ENCODE data around the gene YBX1. TPM values are rescaled to one million over a fixed set of nuclear protein-coding genes. Genes with fewer than 3 reads are reported as not detected.
"Not testable (repeated sequence)": the region's sequence is repeated elsewhere in the genome, so short reads cannot be mapped to it uniquely, and the experiment has no call there.

Gene YBX1
- total and polyA plus RNA-seq, 2 donors (not counting 1 experiment from before 2014, with no cell fraction given) = 164 to 345 TPM

DNA sequence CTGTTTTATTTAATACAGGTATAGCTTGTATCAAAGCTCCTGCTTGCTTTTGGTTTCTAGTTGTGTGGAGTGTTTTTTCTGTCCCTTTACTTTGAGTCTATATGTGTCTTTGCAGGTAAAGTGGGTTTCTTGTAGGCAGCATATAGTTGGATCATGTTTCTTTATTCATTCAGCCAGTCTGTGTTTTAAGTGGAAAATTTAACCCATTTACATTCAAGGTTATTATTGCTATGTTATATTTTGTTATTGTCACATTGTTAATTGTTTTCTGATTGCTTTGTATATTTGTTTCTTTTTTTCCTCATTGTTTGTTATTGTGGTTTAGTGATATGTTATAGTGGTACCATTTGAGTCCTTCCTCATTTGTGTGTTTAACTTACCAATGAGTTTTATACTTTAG, 31.1 kb downstream of the YBX1 start:
- H3K27me3 Mint-ChIP-seq = no peaks in the 10 kb centered on the region
- POLR2A ChIA-PET = no interaction called here
- intact Hi-C loops (cut with micrococcal nuclease) = no loop called here

DNA sequence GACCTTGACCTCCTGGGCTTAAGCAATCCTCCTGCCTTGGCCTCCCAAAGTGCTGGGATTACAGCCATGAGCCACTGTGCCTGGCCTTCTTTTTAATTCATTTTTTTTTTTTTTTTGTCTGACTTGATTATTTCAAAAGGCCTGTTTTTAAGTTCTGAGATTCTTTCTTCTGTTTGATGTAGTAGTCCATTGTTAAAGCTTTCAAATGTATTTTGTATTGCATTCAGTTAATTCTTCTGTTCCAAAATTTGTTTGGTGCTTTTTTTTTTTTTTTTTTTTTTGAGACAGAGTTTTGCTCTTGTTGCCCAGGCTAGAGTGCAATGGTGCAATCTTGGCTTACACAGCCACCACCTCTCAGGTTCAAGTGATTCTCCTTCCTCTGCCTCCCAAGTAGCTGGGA, 32.2 kb downstream of the YBX1 start:
- H3K4me3 Mint-ChIP-seq; H3K4me1 Mint-ChIP-seq; DNase-seq; H3K4me2 ChIP-seq (replicated peaks; ENCODE audit: low read depth, low read length, poor library complexity, severe bottlenecking); CTCF ChIA-PET; H4K20me1 ChIP-seq (ENCODE audit: control insufficient read depth, insufficient read depth, low read length, poor library complexity, severe bottlenecking); H3K4me3 ChIP-seq (ENCODE audit: control extremely low read depth in 1 of 5, extremely low read depth in 1 of 5, insufficient read depth in 1 of 5, low read depth in 2 of 5, low read length in 4 of 5); intact Hi-C loops (cut with micrococcal nuclease); POLR2A ChIA-PET; ATAC-seq (ENCODE audit: low read depth); H3K27me3 ChIP-seq (replicated peaks in 1 of 4; ENCODE audit: control extremely low read depth in 1 of 4, control insufficient read depth in 3 of 4, insufficient read depth in 4 of 4, low read length in 3 of 4); H3K27me3 Mint-ChIP-seq; H3K4me1 ChIP-seq (ENCODE audit: control insufficient read depth in 2 of 2, insufficient read depth in 2 of 2, low read length in 2 of 2); H3K27ac ChIP-seq (ENCODE audit: low read length in 2 of 2); H3K27ac Mint-ChIP-seq; H2AFZ ChIP-seq (ENCODE audit: insufficient read depth, low read depth, low read length, poor library complexity, severe bottlenecking); H3K9ac ChIP-seq (ENCODE audit: low read length): not testable (repeated sequence)
- Histone ChIP-seq H3K9me3 (ENCODE audit: control extremely low read depth in 1 of 3, control insufficient read depth in 2 of 3, insufficient read depth in 1 of 3, low read length in 2 of 3) (peaks cover 7 to 20% (median 19%) of the 10 kb centered on the region in 3 donors), H3K36me3 (replicated peaks in 1 of 2; ENCODE audit: control extremely low read depth in 1 of 2, control insufficient read depth in 1 of 2, extremely low read depth in 1 of 2, insufficient read depth in 2 of 2, low read length in 1 of 2) (peaks cover 10 to 14% of the 10 kb centered on the region in 2 experiments), H3K79me2 (ENCODE audit: control insufficient read depth, insufficient read depth, low read length) (peaks cover 25% of the 10 kb centered on the region)
- H3K9me3 Mint-ChIP-seq (ENCODE audit: insufficient read depth) = peaks cover 12% of the 10 kb centered on the region

More for the DNA sequence above, 31.1 kb downstream of the YBX1 start:
- no peaks in the 10 kb centered on the region for H3K4me1 Mint-ChIP-seq
- TF ChIP-seq, protein P1, sequence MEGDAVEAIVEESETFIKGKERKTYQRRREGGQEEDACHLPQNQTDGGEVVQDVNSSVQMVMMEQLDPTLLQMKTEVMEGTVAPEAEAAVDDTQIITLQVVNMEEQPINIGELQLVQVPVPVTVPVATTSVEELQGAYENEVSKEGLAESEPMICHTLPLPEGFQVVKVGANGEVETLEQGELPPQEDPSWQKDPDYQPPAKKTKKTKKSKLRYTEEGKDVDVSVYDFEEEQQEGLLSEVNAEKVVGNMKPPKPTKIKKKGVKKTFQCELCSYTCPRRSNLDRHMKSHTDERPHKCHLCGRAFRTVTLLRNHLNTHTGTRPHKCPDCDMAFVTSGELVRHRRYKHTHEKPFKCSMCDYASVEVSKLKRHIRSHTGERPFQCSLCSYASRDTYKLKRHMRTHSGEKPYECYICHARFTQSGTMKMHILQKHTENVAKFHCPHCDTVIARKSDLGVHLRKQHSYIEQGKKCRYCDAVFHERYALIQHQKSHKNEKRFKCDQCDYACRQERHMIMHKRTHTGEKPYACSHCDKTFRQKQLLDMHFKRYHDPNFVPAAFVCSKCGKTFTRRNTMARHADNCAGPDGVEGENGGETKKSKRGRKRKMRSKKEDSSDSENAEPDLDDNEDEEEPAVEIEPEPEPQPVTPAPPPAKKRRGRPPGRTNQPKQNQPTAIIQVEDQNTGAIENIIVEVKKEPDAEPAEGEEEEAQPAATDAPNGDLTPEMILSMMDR (IDR thresholded peaks at IDR 0.05) = no peak
- TF ChIP-seq EZH2 (IDR thresholded peaks at IDR 0.05; ENCODE audit: borderline replicate concordance, insufficient read depth, low read depth, low read length, poor library complexity, severe bottlenecking) = no peak
- H3K27me3 ChIP-seq (replicated peaks in 1 of 4; ENCODE audit: control extremely low read depth in 1 of 4, control insufficient read depth in 3 of 4, insufficient read depth in 4 of 4, low read length in 3 of 4) = no peaks in the 10 kb centered on the region
- H2AFZ ChIP-seq (ENCODE audit: insufficient read depth, low read depth, low read length, poor library complexity, severe bottlenecking) = no peak overlapping the region
- H3K4me1 ChIP-seq (ENCODE audit: control insufficient read depth in 2 of 2, insufficient read depth in 2 of 2, low read length in 2 of 2) = no peaks in the 10 kb centered on the region
- H3K4me3 Mint-ChIP-seq = no peak overlapping the region
- no peak overlapping the region for H3K4me2 ChIP-seq (replicated peaks; ENCODE audit: low read depth, low read length, poor library complexity, severe bottlenecking)
- H3K79me2 ChIP-seq (ENCODE audit: control insufficient read depth, insufficient read depth, low read length) = peaks cover 25% of the 10 kb centered on the region
- H3K9ac ChIP-seq (ENCODE audit: low read length) = no peak overlapping the region
- H4K20me1 ChIP-seq (ENCODE audit: control insufficient read depth, insufficient read depth, low read length, poor library complexity, severe bottlenecking) = peaks cover 7% of the 10 kb centered on the region
- H3K36me3 ChIP-seq (replicated peaks in 1 of 2; ENCODE audit: control extremely low read depth in 1 of 2, control insufficient read depth in 1 of 2, extremely low read depth in 1 of 2, insufficient read depth in 2 of 2, low read length in 1 of 2) = peaks cover 8 to 14% of the 10 kb centered on the region in 2 experiments
- CTCF ChIA-PET = interaction anchor here (0.6 kb wide), 1 partner anchor 371 kb away, joined by 3 read pairs; no protein-coding TSS in a partner anchor
- peaks cover 12% of the 10 kb centered on the region for H3K9me3 Mint-ChIP-seq (ENCODE audit: insufficient read depth)
- no peak overlapping the region for H3K27ac ChIP-seq (ENCODE audit: low read length in 2 of 2)
- no peak for ATAC-seq (ENCODE audit: low read depth)
- DNase-seq = no peak
- peaks cover 7 to 20% (median 19%) of the 10 kb centered on the region in 3 donors for H3K9me3 ChIP-seq (ENCODE audit: control extremely low read depth in 1 of 3, control insufficient read depth in 2 of 3, insufficient read depth in 1 of 3, low read length in 2 of 3)
- H3K4me3 ChIP-seq (ENCODE audit: control extremely low read depth in 1 of 5, extremely low read depth in 1 of 5, insufficient read depth in 1 of 5, low read depth in 2 of 5, low read length in 4 of 5) = no peak overlapping the region
- no peak overlapping the region for H3K27ac Mint-ChIP-seq

All from B cell (primary cell).